ENCODE data around the gene NT5C3A. TPM values are rescaled to one million over a fixed set of nuclear protein-coding genes. Genes with fewer than 3 reads are reported as not detected.
"Not testable (repeated sequence)": the region's sequence is repeated elsewhere in the genome, so short reads cannot be mapped to it uniquely, and the experiment has no call there.

NT5C3A gene
- total RNA-seq, 1 experiment from 2014 or later, result 35.9 TPM

DNA sequence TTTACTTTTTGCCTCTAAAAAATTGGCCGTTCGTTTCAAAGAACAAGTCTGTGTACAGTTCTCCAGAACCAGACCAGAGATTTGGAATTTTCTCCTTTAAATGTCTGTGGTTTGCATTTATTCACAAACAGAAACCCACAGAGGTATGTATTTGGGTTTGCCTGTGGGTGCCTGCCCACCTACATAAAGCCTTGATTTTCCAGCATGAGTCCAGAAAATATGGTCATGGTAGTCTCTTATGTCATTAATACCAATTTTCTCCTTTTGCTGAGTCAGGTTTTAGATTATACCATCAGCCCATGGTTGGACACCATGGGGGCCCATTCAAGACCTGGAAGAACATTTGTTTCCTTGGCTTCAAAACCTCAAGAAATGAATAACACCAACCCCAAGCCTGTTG is 82.7 kb downstream of the NT5C3A start:
- DNase-seq (ENCODE audit: low read depth), result not testable (repeated sequence)

- peak; percentile 62 for DNase-seq (ENCODE audit: low read depth)
Observed at GRCh38 chr7:32979246-32979645, 83.3 kb downstream of the NT5C3A start.

DNA sequence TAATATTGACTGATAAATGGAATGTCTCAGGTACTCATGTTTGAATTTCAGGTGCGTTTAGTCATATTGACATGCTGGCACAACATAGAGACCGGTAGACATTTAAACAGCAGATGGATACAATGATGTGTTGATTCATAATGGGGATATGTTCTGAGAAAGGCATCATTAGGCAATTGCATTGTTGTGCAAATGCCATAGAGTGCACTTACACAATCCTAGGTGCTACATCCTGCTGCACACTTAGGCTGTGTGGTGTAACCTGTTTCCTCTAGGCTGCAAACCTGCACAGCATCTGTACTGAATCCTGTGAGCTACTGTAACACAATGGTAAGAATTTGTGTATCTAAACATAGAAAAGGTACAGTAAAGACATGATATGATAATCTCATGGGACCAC is 85.4 kb downstream of the NT5C3A start:
- not testable (repeated sequence) for DNase-seq (ENCODE audit: low read depth)

GRCh38 chr7:32971967-32972366 is 90.6 kb downstream of the NT5C3A start:
- DNase-seq (ENCODE audit: low read depth), result not testable (repeated sequence)

GRCh38 chr7:32967268-32967582 is 95.4 kb downstream of the NT5C3A start:
- not testable (repeated sequence) for DNase-seq (ENCODE audit: low read depth)

DNA sequence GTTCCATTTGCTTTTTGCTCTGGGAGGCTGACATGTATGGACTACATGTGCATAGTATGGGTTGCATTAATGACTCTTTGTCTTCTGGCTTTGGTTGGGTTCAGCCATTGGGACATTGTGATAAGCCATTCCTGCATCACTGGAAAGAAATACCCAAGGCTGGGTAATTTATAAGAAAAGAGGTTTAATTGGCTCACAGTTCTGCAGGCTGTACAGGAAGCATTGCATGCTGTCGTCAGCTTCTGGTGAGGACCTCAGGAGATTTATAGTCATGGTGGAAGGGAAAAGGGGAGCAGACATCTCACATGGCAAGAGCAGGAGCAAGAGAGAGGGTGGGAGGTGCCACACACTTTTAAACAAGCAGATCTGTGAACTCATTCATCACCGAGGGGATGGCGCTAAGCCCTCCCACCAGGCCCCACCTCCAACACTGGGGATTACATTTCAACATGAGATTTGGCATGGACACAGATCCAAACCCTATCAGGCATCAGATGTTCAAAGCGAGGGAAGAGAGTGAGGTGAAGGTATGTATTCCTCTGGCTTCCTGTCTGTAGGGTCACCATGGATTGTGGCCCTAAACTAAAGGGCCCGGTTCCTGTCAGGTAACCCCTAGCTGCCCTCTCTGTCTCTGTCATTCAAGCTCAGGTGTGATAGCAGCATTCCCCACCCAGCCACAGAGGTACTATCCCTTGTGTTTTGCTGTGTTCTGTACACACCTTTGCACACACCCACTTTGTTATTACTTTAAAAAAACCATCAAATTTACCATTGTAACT is 95.9 kb downstream of the NT5C3A start:
- not testable (repeated sequence) for DNase-seq (ENCODE audit: low read depth)

GRCh38 chr7:32964461-32965159 is 98.0 kb downstream of the NT5C3A start:
- not testable (repeated sequence) for DNase-seq (ENCODE audit: low read depth)

Other genes with a start within 250 kb of the NT5C3A start
- gene KBTBD2, start 171.0 kb downstream of the NT5C3A start, total RNA-seq (2014; rRNA removed), result 47.6 and 54.1 TPM in 2 replicates
- 289 and 303 TPM in 2 replicates for gene FKBP9, start 105.3 kb downstream of the NT5C3A start, total RNA-seq (2014; rRNA removed)
- gene RP9, start 46.6 kb upstream of the NT5C3A start, total RNA-seq (2014; rRNA removed), result 12.7 and 18.5 TPM in 2 replicates
- 7.3 and 12.2 TPM in 2 replicates for gene BBS9, start 66.8 kb upstream of the NT5C3A start, total RNA-seq (2014; rRNA removed)